ENCODE results near the gene UVSSA. TPM values are rescaled to one million over a fixed set of nuclear protein-coding genes. Genes with fewer than 3 reads are reported as not detected.

The UVSSA gene
- total RNA-seq, 2 donors from 2014 or later: 18.2 to 26.0 TPM

GRCh38 chr4:1402516-1403091, 55.6 kb downstream of the UVSSA start:
- TF ChIP-seq POLR2A (IDR thresholded peaks at IDR 0.05): no peak
- TF ChIP-seq, protein P1, sequence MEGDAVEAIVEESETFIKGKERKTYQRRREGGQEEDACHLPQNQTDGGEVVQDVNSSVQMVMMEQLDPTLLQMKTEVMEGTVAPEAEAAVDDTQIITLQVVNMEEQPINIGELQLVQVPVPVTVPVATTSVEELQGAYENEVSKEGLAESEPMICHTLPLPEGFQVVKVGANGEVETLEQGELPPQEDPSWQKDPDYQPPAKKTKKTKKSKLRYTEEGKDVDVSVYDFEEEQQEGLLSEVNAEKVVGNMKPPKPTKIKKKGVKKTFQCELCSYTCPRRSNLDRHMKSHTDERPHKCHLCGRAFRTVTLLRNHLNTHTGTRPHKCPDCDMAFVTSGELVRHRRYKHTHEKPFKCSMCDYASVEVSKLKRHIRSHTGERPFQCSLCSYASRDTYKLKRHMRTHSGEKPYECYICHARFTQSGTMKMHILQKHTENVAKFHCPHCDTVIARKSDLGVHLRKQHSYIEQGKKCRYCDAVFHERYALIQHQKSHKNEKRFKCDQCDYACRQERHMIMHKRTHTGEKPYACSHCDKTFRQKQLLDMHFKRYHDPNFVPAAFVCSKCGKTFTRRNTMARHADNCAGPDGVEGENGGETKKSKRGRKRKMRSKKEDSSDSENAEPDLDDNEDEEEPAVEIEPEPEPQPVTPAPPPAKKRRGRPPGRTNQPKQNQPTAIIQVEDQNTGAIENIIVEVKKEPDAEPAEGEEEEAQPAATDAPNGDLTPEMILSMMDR (IDR thresholded peaks at IDR 0.05): no peak
- intact Hi-C loops (cut with DNase I): no loop called here
- Histone ChIP-seq H3K36me3 (replicated peaks in 1 of 2; ENCODE audit: insufficient read depth in 1 of 2, low read depth in 2 of 2) (no peaks in the 10 kb centered on the region), H3K27ac (no peak overlapping the region), H3K4me1 (peaks cover 37% of the 10 kb centered on the region), H3K4me3 (no peak overlapping the region), H3K9me3 (no peaks in the 10 kb centered on the region), H3K27me3 (peaks cover 7 to 42% of the 10 kb centered on the region in 2 donors)
- DNase-seq (no peak), ATAC-seq (no peak)
- WGBS, 2 donors: 0 to 1% methylated on average over 2 to 68 of the region's 69 CpGs

DNA sequence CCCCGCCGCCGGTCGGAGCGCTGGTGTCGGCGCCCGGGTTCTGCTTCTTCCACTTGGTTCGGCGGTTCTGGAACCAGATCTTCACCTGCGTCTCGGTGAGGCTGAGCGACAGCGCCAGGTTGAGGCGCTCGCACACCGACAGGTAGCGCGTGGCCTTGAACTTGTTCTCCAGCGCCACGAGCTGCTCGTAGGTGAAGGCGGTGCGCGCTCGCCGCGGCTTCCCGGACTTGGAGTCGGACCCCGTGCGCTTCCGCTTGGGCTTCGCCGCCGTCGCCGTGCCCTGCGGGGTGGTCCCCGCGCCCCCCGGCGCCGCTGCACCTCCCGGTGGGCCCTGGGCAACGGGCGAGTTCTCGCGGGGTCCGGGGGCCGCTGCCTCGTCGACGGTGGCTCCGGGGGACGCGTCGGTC, 56.2 kb downstream of the UVSSA start:
- Histone ChIP-seq H3K4me3 (no peak overlapping the region), H3K27ac (no peak overlapping the region), H3K4me1 (peaks cover 37% of the 10 kb centered on the region), H3K36me3 (replicated peaks in 1 of 2; ENCODE audit: insufficient read depth in 1 of 2, low read depth in 2 of 2) (no peaks in the 10 kb centered on the region), H3K9me3 (no peaks in the 10 kb centered on the region), H3K27me3 (peaks cover 7 to 42% of the 10 kb centered on the region in 2 donors)
- intact Hi-C loops (cut with DNase I): no loop called here
- no peak for DNase-seq
- WGBS, 2 donors: 3% methylated on average over 57 of the region's 58 CpGs; no CpG with 5 or more reads in 1 of the 2 donors
- ATAC-seq: no peak
- no peak for TF ChIP-seq POLR2A (IDR thresholded peaks at IDR 0.05)
- TF ChIP-seq, protein P1 (IDR thresholded peaks at IDR 0.05): no peak

DNA sequence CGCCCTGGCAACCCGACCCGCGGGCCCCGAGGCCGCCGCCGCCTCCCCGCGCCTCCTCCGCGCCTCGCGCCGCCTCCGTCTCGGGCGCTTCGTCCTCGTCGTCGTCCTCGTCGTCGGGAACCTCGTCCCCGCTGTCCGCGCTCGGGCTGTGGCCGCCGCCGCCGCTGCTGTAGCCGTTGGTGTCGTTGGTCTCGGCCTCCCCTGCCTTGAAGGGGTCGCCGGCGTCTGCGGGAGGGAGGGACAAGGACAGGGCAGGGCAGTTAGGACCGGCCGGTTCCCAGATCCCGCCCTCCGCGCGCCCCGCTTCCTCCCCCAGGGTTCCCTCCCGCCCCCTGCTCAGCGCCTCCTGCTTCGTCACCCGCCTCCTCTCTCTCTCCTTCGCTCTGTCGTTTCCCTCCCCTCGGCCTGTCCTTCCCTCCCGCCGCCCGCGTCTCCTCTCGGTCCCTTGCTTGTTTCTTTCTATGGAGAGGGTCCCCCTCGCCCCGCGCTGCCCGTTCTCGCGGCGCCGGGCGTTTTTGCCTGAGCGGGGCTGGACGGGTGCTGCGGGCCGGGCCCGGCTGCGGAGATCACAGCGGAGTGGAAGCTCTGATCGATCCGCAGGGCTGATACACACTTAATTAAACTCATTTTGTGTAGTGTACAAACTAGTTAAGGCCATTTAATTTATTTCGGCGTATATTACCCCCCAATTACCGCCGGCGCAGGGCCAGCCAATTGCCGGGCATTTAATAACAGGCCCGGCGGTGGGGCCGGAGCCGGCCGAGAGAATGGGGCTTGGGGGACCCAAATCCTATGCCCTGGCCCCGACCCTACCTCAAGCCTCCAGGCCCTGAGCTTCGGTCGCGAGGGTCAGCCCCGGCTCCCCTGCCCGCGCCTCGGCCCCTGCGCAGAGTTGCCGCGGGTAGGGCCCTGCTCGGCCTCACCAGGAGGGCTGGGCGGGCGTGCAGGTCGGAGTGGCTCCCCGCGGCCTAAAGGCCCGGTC, 56.9 kb downstream of the UVSSA start:
- no peak for TF ChIP-seq POLR2A (IDR thresholded peaks at IDR 0.05)
- TF ChIP-seq, protein P1 (IDR thresholded peaks at IDR 0.05): no peak
- intact Hi-C loops (cut with DNase I): no loop called here
- no peak for ATAC-seq
- no peaks in the 10 kb centered on the region for H3K9me3 ChIP-seq
- no peak overlapping the region for H3K4me3 ChIP-seq
- H3K27ac ChIP-seq: no peak overlapping the region
- no peak for DNase-seq
- H3K36me3 ChIP-seq (replicated peaks in 1 of 2; ENCODE audit: insufficient read depth in 1 of 2, low read depth in 2 of 2): no peaks in the 10 kb centered on the region
- peaks cover 7 to 49% of the 10 kb centered on the region in 2 donors for H3K27me3 ChIP-seq
- H3K4me1 ChIP-seq: peaks cover 37% of the 10 kb centered on the region
- WGBS, 2 donors: 3 to 4% methylated on average over 43 to 104 of the region's 107 CpGs

GRCh38 chr4:1404573-1405253, 57.7 kb downstream of the UVSSA start:
- Histone ChIP-seq H3K9me3 (no peaks in the 10 kb centered on the region), H3K27ac (no peak overlapping the region), H3K27me3 (peaks cover 7 to 55% of the 10 kb centered on the region in 2 donors), H3K4me3 (no peak overlapping the region), H3K36me3 (replicated peaks in 1 of 2; ENCODE audit: insufficient read depth in 1 of 2, low read depth in 2 of 2) (no peaks in the 10 kb centered on the region), H3K4me1 (peaks cover 37% of the 10 kb centered on the region)
- ATAC-seq: no peak
- WGBS, 2 donors: 1 to 8% methylated on average over 20 to 48 of the region's 54 CpGs
- intact Hi-C loops (cut with DNase I): no loop called here
- DNase-seq: no peak
- no peak for TF ChIP-seq POLR2A (IDR thresholded peaks at IDR 0.05)
- TF ChIP-seq, protein P1 (IDR thresholded peaks at IDR 0.05): no peak

All from body of pancreas (tissue), 4 donors.